Measurements from ENCODE around the gene LRRC59. TPM values are rescaled to one million over a fixed set of nuclear protein-coding genes. Genes with fewer than 3 reads are reported as not detected.

LRRC59 gene
- total and polyA plus RNA-seq, 2 experiments from 2014 or later = 46.4 to 124 TPM

DNA sequence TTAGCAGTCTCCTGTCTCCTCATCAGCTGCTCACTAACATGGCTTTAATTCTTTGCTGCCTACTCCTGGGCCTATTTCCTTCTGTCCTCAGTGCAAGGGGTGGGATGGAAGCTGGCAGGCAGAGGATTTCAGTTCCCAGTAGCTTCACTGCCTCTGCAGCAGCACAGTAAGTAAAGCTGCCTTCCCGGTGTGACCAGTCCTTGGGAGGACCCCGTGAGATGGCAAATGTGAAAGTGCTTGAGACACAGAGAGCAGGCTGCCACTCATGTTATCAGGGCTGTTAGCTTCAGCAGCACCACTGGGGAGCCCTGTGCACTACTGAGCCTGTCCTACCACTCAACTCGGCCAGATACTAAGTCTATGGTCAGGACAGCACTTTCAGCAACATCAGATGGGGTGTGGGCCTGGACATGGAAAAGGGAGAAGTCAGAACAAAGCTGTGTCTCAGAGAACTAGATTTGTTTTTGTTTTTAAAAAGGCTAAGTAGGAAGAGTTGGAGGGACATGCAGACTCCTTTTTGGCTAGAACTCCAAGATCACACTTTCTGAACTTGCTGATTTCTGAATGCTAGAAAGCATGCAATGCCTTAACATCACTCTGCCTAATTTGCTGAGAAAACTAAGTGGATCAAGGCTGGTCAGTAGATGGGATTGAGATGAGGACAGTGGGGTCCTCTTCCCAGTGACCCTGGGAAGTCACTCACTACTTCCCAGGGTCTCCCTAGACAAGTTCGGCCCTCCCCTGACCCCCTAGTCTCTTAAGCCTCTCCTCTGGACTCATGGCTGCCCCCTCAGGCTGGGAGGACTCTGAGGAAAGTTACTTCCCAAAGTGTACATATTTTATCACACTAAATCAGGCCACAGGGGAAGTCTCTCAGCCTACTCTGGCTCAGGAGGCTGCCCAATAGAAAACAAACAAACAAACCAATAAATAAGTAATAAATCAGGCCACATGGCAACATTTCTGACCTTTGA lies 29.8 kb upstream of the LRRC59 start:
- no peaks in the 10 kb centered on the region; the same call in 1 of the 3 replicates for H3K9me3 Mint-ChIP-seq
- no peaks in the 10 kb centered on the region for H3K9me2 ChIP-seq (ENCODE audit: insufficient read depth)
- H3K4me1 Mint-ChIP-seq = peaks cover 24% of the 10 kb centered on the region
- peak overlapping the region; percentile 94 for H3K4me2 ChIP-seq
- H3K27ac ChIP-seq (ENCODE audit: low read depth) = peak overlapping the region; percentile 47
- no peak for TF ChIP-seq EZH2phosphoT487 (IDR thresholded peaks at IDR 0.05; ENCODE audit: unreplicated experiment)
- TF ChIP-seq, protein P1, sequence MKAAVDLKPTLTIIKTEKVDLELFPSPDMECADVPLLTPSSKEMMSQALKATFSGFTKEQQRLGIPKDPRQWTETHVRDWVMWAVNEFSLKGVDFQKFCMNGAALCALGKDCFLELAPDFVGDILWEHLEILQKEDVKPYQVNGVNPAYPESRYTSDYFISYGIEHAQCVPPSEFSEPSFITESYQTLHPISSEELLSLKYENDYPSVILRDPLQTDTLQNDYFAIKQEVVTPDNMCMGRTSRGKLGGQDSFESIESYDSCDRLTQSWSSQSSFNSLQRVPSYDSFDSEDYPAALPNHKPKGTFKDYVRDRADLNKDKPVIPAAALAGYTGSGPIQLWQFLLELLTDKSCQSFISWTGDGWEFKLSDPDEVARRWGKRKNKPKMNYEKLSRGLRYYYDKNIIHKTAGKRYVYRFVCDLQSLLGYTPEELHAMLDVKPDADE (IDR thresholded peaks at IDR 0.05) = no peak
- no peak for TF ChIP-seq NANOG (IDR thresholded peaks at IDR 0.05; ENCODE audit: borderline replicate concordance)
- no peak for TF ChIP-seq EZH2 (IDR thresholded peaks at IDR 0.05; ENCODE audit: low read depth, unreplicated experiment)
- TF ChIP-seq, protein P2, sequence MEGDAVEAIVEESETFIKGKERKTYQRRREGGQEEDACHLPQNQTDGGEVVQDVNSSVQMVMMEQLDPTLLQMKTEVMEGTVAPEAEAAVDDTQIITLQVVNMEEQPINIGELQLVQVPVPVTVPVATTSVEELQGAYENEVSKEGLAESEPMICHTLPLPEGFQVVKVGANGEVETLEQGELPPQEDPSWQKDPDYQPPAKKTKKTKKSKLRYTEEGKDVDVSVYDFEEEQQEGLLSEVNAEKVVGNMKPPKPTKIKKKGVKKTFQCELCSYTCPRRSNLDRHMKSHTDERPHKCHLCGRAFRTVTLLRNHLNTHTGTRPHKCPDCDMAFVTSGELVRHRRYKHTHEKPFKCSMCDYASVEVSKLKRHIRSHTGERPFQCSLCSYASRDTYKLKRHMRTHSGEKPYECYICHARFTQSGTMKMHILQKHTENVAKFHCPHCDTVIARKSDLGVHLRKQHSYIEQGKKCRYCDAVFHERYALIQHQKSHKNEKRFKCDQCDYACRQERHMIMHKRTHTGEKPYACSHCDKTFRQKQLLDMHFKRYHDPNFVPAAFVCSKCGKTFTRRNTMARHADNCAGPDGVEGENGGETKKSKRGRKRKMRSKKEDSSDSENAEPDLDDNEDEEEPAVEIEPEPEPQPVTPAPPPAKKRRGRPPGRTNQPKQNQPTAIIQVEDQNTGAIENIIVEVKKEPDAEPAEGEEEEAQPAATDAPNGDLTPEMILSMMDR (conservative IDR thresholded peaks at IDR 0.05; ENCODE audit: low read depth in 2 of 2) = peak; percentile 57 to 63
- no peaks in the 10 kb centered on the region for H3K36me3 Mint-ChIP-seq (ENCODE audit: low read depth)
- H3K79me2 ChIP-seq (replicated peaks; ENCODE audit: insufficient read depth) = peaks cover 5% of the 10 kb centered on the region
- peak overlapping the region; percentile 19; the same call in 1 of the 2 replicates for H3K27ac Mint-ChIP-seq
- peaks cover 13% of the 10 kb centered on the region; the same call in 1 of the 2 replicates for H3K27me3 ChIP-seq (ENCODE audit: insufficient read depth)
- peak overlapping the region; percentile 63; the same call in 1 of the 2 replicates for H2AFZ ChIP-seq
- H3F3A ChIP-seq (replicated peaks; ENCODE audit: low read depth) = peaks cover 7% of the 10 kb centered on the region; the same call in 1 of the 2 replicates
- peak overlapping the region; percentile 81 for H3K4me3 Mint-ChIP-seq
- peak; percentile 35 for ATAC-seq
- H3K36me3 ChIP-seq (ENCODE audit: insufficient read depth) = no peaks in the 10 kb centered on the region
- H3K4me3 ChIP-seq = peak overlapping the region; percentile 84
- no peaks in the 10 kb centered on the region for H4K20me1 ChIP-seq (replicated peaks; ENCODE audit: insufficient read depth)
- peaks cover 20% of the 10 kb centered on the region for H3K27me3 Mint-ChIP-seq (ENCODE audit: insufficient read depth, low read depth, poor library complexity)
- peaks cover 18% of the 10 kb centered on the region for H3K4me1 ChIP-seq (ENCODE audit: insufficient read depth)
- peak; percentile 73 for DNase-seq (ENCODE audit: low spot score)

DNA sequence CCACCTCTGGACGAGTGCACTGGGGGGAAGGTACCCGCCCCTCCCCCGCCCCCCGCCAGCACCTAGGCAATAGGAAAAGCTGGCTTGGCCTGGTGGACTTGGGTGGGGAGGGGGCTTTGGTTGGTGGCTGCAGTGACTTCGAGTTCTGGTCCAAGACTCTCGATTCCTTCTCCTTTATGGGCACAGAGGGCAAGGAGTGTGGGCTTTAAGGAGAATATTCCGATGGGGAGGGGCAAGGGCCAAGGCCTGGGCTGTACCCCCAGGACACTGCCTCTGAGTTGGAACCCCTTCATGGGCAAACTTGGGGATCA lies 29.1 kb upstream of the LRRC59 start:
- Mint-ChIP-seq H3K27me3 (ENCODE audit: insufficient read depth, low read depth, poor library complexity) (peaks cover 13% of the 10 kb centered on the region), H3K4me1 (peaks cover 24% of the 10 kb centered on the region), H3K27ac (no peak overlapping the region), H3K9me3 (no peaks in the 10 kb centered on the region; the same call in 1 of the 3 replicates), H3K36me3 (ENCODE audit: low read depth) (no peaks in the 10 kb centered on the region), H3K4me3 (peak overlapping the region; percentile 81)
- H3K4me1 ChIP-seq (ENCODE audit: insufficient read depth) = peaks cover 18% of the 10 kb centered on the region
- H3K79me2 ChIP-seq (replicated peaks; ENCODE audit: insufficient read depth) = peaks cover 5% of the 10 kb centered on the region
- H3F3A ChIP-seq (replicated peaks; ENCODE audit: low read depth) = peaks cover 7% of the 10 kb centered on the region; the same call in 1 of the 2 replicates
- H3K36me3 ChIP-seq (ENCODE audit: insufficient read depth) = no peaks in the 10 kb centered on the region
- H3K27me3 ChIP-seq (ENCODE audit: insufficient read depth) = peaks cover 13% of the 10 kb centered on the region; the same call in 1 of the 2 replicates
- no peak overlapping the region for H3K27ac ChIP-seq (ENCODE audit: low read depth)
- peak overlapping the region; percentile 63; the same call in 1 of the 2 replicates for H2AFZ ChIP-seq
- H3K9me2 ChIP-seq (ENCODE audit: insufficient read depth) = no peaks in the 10 kb centered on the region
- no peak for DNase-seq (ENCODE audit: low spot score)
- peak overlapping the region; percentile 84 for H3K4me3 ChIP-seq
- H3K4me2 ChIP-seq = peak overlapping the region; percentile 94
- no peak; the same call in 2 of the 3 replicates for ATAC-seq
- no peaks in the 10 kb centered on the region for H4K20me1 ChIP-seq (replicated peaks; ENCODE audit: insufficient read depth)
- TF ChIP-seq NANOG (IDR thresholded peaks at IDR 0.05; ENCODE audit: borderline replicate concordance) (no peak), EZH2 (IDR thresholded peaks at IDR 0.05; ENCODE audit: low read depth, unreplicated experiment) (no peak), EZH2phosphoT487 (IDR thresholded peaks at IDR 0.05; ENCODE audit: unreplicated experiment) (no peak), JUNB (IDR thresholded peaks at IDR 0.05; ENCODE audit: unreplicated experiment) (no peak)
- TF ChIP-seq, protein P2 (conservative IDR thresholded peaks at IDR 0.05; ENCODE audit: low read depth in 2 of 2) = no peak
